Hepatocyte (in vitro differentiated cells): ENCODE results near the gene DDIT3.

Experiments used
- EZH2 ChIP-seq: fragments of 200-600 bp; sonication (generic); IDR thresholded peaks from 2 replicates; pipeline ENCODE4 v1.6.1; 2016; ENCODE audit warnings: antibody characterized with exemption, mild to moderate bottlenecking, borderline replicate concordance
- TF ChIP-seq, protein P1 (sequence below): fragments of 200-600 bp; sonication (generic); IDR thresholded peaks from 2 replicates; pipeline ENCODE4 v1.5.1; 2016; ENCODE audit warnings: antibody characterized with exemption, mild to moderate bottlenecking; ENCODE audit not compliant: poor library complexity

- TF ChIP-seq, protein P1, sequence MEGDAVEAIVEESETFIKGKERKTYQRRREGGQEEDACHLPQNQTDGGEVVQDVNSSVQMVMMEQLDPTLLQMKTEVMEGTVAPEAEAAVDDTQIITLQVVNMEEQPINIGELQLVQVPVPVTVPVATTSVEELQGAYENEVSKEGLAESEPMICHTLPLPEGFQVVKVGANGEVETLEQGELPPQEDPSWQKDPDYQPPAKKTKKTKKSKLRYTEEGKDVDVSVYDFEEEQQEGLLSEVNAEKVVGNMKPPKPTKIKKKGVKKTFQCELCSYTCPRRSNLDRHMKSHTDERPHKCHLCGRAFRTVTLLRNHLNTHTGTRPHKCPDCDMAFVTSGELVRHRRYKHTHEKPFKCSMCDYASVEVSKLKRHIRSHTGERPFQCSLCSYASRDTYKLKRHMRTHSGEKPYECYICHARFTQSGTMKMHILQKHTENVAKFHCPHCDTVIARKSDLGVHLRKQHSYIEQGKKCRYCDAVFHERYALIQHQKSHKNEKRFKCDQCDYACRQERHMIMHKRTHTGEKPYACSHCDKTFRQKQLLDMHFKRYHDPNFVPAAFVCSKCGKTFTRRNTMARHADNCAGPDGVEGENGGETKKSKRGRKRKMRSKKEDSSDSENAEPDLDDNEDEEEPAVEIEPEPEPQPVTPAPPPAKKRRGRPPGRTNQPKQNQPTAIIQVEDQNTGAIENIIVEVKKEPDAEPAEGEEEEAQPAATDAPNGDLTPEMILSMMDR: no peak
- TF ChIP-seq EZH2: no peak
Observed at GRCh38 chr12:57529831-57530230, 9.5 kb upstream of the DDIT3 start.
